ENCODE results near the gene FZD10.

- no peak for TF ChIP-seq CTCF (IDR thresholded peaks at IDR 0.05)
- TF ChIP-seq POLR2A (IDR thresholded peaks at IDR 0.05): no peak
Observed at GRCh38 chr12:130177635-130178242, 15.5 kb downstream of the FZD10 start.

Data from thyroid gland (tissue), 4 donors.